Suprapubic skin (tissue), 4 donors: Measurements from ENCODE around the gene SND1.

Experiments used
- EP300 ChIP-seq: sonication (generic); formaldehyde crosslinking; IDR thresholded peaks from one replicate; pipeline ENCODE4 v1.6.1; 2017; ENCODE audit warnings: antibody characterized with exemption
- POLR2A ChIP-seq, 2 donors: fragments of 450-650 bp; IDR thresholded peaks; one replicate each; pipeline ENCODE4 v1.6.1; 2017; ENCODE audit warnings: antibody characterized with exemption in 2 of 2, mild to moderate bottlenecking in 2 of 2, moderate library complexity in 2 of 2
- POLR2AphosphoS5 ChIP-seq, 3 donors: sonication (generic); formaldehyde crosslinking; IDR thresholded peaks; one replicate each; pipeline ENCODE4 v1.6.1; 2017; ENCODE audit warnings: antibody characterized with exemption in 3 of 3
- TF ChIP-seq, protein P1 (sequence below), 2 donors: fragments of 200-600 bp in 1 of 2; fragments of 450-650 bp in 1 of 2; sonication (generic) in 1 of 2; IDR thresholded peaks; one replicate each; pipeline ENCODE4 v1.5.1; 2016 to 2019; ENCODE audit warnings: antibody characterized with exemption in 2 of 2, mild to moderate bottlenecking in 1 of 2, moderate library complexity in 1 of 2

- TF ChIP-seq, protein P1, sequence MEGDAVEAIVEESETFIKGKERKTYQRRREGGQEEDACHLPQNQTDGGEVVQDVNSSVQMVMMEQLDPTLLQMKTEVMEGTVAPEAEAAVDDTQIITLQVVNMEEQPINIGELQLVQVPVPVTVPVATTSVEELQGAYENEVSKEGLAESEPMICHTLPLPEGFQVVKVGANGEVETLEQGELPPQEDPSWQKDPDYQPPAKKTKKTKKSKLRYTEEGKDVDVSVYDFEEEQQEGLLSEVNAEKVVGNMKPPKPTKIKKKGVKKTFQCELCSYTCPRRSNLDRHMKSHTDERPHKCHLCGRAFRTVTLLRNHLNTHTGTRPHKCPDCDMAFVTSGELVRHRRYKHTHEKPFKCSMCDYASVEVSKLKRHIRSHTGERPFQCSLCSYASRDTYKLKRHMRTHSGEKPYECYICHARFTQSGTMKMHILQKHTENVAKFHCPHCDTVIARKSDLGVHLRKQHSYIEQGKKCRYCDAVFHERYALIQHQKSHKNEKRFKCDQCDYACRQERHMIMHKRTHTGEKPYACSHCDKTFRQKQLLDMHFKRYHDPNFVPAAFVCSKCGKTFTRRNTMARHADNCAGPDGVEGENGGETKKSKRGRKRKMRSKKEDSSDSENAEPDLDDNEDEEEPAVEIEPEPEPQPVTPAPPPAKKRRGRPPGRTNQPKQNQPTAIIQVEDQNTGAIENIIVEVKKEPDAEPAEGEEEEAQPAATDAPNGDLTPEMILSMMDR (IDR thresholded peaks at IDR 0.05): no peak
- no peak for TF ChIP-seq POLR2A (IDR thresholded peaks at IDR 0.05)
- TF ChIP-seq POLR2AphosphoS5 (IDR thresholded peaks at IDR 0.05): no peak
- TF ChIP-seq EP300: no peak
Observed at GRCh38 chr7:127854383-127854782, 202.4 kb downstream of the SND1 start.
